Medulla oblongata (tissue), 1 donor: ENCODE measurements around the gene TADA2A.

Source experiments
- DNase-seq: peaks from one replicate; pipeline ENCODE4 v3.0.0-alpha.2; 2015; ENCODE audit errors: extremely low spot score

Gene TADA2A

DNA sequence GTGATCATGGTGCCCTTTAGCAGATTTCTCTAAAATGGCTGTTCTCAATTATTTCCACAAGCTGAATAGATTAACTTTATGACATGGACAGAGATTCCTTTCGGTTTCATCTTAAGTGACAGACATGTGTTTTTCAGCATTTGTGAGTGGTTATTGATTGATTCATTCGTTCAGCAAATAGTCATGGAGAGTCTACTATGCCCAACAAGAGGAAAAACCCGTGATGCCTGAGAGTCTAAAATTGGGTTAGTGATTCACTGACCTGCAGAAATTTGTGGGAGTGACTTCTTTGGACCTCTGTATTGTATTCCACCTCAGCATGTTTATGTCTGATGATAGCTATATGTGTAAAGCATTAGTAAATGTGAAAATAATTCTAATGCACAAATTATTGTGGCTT, 55.0 kb downstream of the TADA2A start:
- DNase-seq = no peak

DNA sequence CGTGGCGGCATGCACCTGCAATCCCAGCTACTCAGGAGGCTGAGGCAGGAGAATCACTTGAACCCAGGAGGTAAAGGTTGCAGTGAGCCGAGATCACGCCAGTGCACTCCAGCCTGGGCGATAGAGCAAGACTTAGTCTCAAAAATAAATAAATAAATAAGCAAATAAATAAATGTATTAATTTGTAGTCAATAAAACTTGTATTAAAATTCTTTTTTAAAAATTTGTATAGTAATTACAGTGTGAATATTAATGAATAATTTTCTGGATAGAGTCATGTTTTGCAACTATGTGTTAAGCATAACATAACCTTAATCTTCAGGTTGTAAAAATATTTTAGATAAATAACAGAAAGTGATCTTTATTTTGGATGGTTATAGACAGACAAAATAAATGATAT, 55.8 kb downstream of the TADA2A start:
- no peak for DNase-seq

DNA sequence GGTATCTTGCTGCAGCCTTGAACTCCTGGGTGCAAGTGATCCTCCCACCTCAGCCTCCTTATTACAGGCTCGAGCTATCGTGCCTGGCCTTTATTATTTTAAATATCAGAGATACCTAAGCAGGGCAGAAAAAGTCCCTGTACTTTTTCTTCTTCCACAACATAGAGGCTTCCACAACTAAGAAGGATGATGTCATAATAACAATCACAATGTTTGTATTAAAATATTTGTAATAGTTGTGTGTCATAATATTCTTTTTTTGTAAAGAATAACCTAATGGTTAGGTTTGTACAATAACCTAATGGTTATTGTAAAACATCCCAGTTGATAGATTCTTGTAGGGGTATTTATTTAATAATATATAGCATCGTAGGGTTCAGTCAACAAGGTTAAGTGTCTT, 56.4 kb downstream of the TADA2A start:
- no peak for DNase-seq

DNA sequence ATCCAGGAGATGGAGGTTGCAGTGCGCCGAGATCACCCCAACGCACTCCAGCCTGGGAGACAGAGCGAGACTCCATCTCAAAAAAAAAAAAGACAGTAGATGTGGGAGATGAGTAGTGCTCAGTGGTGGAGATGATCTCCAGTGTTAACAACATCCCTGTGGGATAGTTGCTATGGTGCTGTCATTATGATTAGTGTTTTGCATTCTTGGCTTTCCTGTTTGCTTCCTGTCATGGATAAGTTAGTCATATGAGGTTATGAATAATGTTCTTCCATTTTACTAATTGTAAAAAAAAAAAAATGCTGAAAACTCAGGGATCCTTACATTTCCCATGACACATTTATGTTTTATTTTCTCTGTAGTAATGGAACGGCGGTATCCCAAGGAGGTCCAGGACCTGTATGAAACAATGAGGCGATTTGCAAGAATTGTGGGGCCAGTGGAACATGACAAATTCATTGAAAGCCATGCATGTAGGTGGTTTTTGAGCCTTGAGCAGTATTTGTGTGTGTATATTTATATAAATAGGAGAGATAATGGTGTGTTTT, 58.5 kb downstream of the TADA2A start:
- no peak for DNase-seq

DNA sequence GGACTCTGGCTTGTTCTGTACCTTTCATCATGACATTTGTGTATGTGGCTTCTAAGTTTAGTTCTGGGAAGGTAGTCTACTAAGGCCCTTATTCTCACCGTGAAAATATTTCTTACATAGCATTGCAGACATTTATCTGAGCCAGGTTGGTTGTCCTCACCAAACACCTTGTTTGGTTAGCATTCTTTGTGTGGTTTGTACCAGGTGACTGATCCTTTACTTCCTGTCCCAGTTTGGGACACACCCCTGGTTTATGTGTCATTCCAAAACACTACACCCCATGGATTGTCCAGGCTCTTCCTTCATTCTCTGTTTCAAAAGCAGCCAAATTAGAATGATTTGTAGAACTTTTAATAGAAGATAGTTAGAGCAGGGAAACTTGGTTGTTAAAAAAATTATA, 59.8 kb downstream of the TADA2A start:
- no peak for DNase-seq

DNA sequence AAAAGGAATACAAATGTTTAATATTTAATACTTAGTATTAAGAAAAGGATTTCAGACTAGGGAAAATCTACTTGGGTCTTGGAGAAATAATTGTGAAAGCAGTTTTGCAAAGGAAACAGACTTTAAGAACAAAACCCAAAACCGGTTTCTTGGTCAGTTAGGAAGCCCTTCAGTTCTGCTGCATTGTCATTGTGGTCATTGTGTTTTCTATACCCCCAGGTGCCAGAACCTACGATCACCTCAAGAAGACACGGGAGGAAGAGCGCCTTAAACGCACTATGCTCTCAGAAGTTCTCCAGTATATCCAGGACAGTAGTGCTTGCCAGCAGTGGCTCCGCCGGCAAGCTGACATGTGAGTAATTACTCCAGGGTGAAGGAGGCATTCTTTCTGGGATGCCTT, 63.5 kb downstream of the TADA2A start:
- no peak for DNase-seq

DNA sequence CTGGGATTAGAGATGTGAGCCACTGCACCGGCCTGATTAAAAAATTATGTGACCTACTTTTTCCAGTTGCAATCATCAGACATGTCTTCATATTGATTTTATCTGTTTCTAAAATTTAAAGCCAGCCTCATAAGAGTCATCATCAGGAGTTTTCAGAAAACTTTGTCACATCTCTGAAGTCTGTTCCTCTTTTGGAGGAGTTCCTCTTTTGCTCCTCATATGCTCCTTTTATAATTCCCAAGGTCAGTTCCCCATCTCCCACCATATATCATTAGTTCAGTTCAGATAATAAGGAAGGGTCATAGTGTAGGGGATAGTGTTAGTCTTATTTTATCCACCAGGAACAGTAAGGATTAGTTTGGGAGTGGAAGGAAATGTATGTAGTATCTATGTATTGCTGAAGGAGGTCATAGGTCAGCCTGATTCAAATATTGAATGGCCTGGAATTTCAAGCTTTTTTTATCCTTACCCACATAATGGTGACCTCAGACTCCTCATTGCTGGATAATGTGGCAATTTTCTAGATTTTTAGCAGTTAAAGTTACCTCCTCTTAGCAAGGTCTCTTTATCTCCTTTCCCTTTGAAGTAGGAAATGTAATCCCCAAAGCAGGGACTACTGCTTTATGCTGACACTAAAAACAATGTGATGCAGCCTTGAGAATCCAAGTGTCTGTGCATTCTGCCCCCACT, 69.2 kb downstream of the TADA2A start:
- DNase-seq = no peak

DNA sequence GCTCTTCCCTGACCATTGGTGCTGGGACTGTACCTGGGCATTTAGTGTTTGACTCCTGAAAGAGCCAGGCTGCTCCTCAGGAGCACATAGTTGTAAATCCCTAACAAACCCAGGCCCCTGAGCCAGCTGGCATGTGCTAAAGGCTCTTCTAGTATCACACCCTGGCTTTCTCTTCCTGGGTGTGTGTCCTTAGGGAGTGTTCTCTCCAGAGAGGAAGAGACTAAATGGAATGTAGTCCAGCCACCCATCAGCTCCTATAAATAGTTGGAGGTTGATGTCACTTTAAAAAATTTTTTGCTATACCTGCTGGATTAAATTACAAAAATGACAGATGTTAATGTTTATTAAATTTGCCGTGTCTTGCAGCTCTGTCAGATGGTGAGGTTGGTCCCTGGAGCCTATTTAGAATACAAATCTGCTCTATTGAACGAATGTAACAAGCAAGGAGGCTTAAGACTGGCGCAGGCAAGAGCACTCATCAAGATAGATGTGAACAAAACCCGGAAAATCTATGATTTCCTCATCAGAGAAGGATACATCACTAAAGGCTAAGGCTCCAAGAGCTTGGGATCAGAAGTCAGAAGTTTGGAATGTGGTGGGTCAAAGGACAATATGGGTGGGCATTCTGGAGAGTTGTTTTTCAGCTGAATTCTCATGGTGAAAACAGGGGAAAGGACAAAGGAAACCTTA, 69.9 kb downstream of the TADA2A start:
- no peak for DNase-seq

DNA sequence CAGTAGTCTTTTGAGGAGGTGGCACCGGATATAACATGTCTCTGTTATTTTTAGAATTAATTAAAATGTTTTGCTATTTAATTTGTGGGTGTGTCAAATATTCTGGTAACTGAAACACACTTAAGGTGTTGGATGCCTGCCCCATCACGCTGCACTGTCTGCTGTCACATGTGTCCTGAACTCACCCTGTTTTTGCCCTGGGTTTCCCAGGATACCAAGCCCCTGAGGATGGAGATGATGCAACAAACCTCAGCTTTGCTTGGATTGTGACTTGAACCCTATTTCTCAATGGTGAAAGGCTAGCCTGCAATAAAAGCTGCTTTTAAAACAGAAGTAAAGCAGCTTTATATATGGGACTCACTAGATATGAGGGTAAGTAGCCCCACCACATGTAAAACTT, 71.5 kb downstream of the TADA2A start:
- DNase-seq = no peak

DNA sequence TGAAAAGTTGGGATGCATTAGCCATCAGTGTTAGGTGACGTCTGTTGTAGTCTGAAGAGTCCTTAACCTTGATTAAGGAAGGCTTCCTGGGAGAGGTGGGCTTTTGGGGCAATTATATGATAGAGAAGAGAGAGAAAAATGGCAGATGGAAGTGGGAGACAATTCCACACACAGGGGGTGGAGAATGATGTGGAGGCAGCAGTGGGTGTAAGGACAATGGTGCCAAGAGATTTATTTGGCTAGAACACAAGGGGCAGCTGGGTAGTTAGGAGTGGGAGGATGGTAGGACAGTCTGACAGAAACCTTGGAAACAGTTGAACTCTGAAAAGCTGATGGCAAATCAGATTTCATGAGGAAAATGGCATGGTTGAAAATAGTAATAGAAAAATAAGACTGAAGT, 72.3 kb downstream of the TADA2A start:
- no peak for DNase-seq

DNA sequence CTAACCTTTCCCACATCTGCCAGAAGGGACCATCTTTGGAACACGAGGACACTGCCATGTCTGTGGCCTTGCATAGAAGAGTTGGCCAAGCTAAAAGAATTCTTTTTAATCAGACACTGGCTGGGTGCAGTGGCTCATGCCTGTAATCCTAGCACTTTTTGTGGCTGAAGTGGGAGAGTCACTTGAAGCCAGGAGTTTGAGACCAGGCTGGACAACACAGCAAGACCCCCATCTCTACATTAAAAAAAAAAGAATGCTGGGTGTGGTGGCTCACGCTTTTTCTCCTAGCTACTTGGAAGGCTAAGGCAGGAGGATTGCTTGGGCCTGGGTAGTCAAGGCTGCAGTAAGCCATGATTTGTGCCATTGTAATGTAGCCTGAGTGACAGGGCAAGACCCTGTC, 73.7 kb downstream of the TADA2A start:
- DNase-seq = no peak

DNA sequence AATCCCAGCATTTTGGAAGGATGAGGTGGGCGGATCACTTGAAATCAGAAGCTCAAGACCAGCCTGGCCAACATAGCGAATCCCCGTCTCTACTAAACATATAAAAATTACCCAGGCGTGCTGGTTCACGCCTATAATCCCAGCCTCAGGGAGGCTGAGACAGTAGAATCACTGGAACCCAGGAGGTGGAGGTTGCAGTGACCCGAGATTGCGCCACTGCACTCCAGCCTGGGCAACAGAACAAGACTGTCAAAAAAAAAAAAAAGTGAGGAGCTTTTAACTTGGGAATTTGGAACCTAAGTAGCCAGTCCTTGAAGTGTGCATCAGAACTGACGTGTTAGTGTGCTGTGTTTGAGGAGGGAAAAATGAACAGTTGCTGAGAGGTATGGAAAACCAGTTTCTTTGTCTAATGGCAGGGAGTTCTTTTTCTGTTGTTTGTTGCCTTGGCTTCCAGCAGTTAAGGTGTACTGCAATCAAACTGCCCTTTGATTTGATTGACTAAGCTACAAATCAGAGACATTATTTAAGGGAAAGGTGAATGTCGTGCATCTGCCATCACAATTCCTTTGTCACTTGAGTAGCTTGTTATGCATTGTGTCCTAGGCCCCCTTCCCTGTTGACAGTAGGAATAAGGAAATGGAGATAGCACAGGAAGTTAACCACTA, 74.4 kb downstream of the TADA2A start:
- DNase-seq = no peak

DNA sequence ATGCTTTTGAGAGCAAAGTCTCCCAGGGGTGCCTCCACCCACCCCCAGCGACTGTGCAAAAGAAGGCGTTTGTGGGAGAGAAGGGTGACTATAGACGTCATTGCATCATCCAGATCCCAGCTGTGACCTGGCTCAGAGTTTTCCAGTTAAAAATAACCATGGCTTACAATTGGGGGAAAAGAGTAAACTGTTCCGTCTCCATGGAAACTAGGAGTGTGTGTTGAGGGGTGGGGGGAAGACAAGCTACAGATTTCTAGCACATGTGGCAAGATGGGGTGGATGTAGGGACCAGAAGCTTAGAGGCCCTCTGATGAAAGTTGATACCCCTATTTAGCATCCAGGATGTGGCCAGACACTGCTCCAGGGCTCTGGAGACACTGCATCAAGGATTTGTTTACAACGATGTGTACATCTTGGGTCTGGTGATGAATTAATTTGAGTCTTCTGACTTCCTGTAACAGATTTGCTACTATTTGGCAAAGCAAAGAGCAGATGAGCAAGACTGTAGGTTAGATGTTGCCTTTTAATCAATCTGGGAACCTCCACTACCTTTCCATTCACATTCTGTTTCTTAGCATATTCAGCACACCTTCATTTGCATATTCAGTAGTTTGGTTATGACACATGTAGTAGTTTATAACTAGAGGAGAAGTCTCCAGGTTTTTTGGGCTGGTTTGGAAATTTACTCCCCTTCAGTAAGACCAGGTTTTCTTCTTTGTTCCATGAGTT, 76.8 kb downstream of the TADA2A start:
- DNase-seq = no peak

DNA sequence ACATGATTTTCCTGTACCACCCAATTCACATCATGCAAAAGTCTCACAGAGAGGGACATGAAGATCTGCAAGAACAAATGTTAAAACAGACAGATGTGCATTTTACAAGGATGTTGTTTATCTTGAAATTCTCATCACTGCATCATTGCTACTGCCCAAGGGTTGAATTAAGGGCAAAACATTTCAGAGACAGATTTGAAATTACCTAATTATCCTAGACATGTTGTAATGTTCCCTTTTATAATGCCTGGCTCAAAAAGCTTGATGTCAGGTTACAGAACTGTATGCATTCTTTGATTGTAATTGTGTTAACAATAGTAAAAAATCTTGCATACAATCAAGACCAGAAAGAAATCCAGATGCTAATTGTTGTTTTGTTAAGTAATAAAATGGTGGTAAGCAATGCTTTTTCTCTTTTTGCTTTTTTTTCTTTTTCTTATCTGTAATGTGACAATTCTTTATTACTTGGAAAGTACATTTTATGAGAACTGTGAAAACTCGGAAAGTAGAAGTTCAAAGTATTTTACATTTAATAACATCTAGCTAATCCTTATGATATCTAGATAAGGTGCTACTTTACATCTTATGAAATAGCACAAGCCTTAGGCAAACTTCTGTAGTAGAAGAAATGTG, 79.4 kb downstream of the TADA2A start:
- no peak for DNase-seq

DNA sequence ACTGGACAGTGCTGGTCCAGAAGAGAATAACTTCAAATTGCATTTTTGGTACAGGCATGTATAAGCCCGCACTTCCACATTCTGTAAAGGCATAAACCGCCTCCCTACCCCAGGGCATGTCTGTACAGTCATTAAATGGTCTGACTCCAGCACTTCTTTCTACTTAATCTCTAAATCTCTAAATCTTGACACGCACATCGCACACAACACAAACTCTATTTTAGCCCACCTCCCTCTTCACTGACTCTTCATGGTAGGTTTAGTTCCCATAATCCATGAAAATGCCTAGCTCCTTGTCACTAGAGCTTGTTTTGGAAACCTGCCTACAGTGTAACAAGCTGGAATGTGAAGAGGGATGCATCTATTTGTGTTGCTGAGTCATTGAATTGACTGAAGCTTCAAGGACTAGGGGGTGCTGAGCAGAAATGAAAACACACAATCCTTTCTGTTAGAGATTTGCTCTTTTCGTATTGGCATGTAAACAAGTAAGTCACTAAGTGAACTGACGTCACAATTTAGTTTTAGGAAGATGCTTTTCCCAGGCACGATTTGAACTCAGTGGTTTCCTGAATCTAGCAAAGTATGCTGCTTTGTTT, 81.4 kb downstream of the TADA2A start:
- peak; percentile 60 for DNase-seq

DNA sequence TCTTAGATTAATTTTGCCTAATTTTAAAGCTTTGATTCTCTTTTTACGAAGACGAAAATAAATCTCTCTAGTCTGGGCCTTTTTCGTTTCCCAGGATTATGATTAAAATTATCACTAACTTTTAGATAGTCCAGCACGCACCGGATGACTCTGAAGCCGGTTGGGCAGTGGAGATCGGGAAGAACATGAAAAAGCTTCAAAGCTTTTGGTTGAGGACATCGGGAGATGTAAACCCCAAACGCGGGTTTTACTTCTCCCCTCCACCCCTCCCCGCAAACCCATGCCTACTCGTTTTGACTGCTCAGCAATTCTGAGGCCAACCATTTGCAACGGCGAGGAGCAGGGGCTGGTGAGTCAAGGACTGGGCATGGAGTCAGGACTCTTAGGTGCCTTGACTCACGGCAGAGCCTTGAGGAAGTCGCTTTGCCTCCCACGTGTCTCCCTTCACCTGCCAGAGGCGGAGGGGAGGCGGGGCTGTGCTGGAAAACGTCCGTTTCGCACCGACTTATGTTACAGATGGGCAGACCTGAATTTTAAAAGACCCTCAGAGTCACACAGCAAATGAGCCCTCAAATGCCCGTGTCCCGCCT, 82.0 kb downstream of the TADA2A start:
- peak; percentile 78 for DNase-seq

DNA sequence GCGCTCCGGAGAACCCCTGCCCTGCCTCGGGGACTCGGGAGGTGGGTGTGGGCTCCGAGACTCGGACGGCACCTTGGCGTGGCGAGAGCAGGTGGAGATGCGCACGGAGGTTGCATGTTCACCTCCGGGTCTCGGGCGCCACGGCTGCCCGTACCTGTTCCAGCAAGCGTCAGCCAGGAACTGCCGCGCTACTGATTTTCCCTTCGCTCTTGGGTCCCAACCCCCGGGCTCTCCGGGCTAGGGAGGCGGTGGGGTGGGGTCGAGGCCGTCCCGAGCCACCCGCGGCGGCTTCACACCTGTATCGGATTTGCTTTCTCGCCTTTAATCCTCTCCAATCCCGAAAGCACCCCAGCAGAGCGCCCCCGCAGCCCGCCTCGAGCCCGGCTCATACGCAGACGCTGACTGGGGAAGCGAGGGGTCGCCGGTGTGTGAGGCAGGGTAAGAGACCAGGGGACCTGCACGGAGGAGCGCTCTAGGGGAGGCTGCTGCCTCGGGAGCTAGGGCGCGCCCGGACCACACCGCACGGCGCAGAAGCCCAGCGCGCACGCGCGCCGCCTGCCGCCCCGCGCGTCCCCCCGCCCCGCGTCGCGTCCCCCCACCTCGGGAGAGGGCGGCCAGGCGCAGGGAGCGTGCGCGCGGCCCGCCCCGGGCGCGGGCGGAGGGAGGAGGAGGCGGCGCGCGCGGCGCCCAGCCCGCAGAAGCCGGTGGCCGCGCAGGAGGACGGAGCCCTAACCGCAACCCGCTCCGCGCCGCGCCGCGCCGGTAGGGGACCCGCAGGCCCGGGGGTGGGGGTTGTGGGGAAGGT, 82.7 kb downstream of the TADA2A start, which contains the start of gene DUSP14:
Gene DUSP14 (plus strand): TSS at position 695 of the 805 bp plus-strand sequence. CDS start 22,382 bp downstream, outside the sequence.
- DNase-seq = peak; percentile 87

DNA sequence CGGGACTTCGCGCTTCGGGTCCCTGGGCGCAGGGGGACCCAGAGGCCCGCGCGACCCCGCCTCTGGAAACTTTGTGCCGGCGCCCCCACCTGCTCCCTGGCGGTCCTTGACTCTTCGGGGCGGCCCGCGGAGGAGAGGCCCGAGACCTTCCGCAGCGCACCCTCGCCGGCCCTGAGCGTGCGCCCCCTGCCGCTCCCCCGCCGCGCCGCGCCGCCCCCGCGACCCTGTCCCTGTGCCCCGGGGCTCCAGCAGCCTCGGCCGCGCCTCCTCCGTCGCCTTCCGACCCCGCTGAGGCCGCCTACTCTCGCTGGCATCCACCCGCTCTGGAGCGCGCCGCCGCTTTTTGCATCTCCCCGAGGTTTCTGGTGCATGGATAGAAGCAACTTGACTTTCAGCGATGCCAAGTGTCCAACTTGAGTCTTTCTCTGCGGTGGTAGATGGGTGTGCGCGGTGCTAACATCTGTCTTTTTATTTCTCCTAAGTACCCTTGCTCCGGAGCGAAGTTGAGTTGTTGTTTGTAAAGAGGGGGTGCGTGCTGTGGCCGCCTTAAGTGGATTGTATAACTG, 83.4 kb downstream of the TADA2A start:
- peak; percentile 41 for DNase-seq
